Activated naive CD4-positive, alpha-beta T cell (primary cell): Measurements from ENCODE around the gene HOXB1.

Source experiments
- DNase-seq, 4 experiments: peaks; one replicate each; lab custom pipeline; 2025; lab: John Stamatoyannopoulos, UW

The HOXB1 gene

DNA sequence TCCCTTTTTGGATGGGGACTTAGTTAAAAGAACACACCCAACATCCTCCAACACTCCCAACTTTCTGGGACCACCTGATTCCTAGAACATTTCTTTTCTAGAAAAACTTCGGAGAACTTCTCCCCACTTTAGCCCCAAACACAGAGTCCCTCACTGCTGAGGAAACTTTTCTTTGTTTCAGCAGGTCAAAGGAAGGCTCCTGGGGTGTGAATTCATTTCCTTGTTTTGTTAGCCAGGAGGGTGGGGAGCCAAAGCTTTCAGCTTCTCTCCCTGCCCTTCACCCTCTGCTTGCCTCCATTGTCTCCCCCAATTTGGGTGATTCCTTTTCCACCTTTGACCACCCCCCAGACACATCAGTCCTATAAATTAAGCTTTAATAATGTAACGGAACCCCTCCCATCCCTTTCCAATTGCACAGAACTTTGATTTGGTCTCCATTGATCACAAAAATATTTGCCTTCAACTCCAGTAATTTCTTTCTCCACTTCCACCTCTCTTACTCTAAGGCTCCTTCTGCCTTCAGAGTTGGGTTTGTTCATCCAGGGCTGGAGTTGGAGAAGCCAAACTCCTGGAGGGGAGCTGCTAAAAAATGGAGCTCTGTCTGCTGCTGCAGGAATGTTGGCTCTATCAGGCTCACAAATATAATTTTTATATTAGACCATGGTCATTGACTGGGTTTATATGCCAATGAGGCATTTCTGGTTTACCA is 37.0 kb upstream of the HOXB1 start:
- DNase-seq, result no peak

DNA sequence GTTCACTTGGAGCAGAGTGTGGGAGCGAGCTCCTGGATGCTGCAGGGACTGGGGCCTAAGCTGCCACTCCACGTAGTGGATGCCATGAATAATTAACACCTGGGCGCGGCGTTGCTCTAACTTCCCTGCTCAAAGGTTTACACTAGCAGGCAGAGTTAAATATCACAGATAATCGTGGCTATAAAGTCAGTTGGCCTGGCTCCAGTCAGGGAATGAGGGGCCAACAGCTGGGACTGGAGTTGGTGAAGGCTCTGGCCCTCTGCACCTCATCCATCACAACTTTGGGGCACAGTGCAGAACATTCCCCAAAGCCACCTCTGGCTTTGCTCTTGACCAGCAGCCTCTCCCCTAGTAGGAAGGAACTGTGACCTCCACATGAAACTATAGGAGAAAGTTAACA is 36.4 kb upstream of the HOXB1 start:
- DNase-seq, result no peak

GRCh38 chr17:48566717-48567116 is 35.9 kb upstream of the HOXB1 start:
- no peak for DNase-seq

GRCh38 chr17:48565925-48566710 is 35.3 kb upstream of the HOXB1 start:
- DNase-seq, result no peak

- no peak for DNase-seq
These were observed 34.3 kb upstream of the HOXB1 start for GRCh38 chr17:48565022-48565554.

- DNase-seq, result no peak
These were observed 33.6 kb upstream of the HOXB1 start for GRCh38 chr17:48564188-48565021.

DNA sequence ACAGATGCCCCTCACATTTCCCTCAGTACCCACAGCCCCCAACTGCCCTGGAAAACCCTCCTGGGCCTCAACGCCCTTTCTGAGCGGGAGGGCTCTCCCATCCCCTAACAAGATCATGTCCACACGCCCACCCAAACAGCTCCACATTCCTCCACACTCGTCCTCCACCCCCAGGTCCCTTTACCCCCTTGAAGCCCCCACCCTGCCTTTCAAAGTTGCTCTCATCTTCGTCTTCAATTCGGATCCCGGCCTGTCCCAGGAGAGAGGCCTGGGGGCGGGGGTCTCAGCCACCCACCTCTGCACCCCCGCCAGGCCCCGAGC is 33.0 kb upstream of the HOXB1 start:
- no peak for DNase-seq

- no peak for DNase-seq
These were observed 32.6 kb upstream of the HOXB1 start for GRCh38 chr17:48563385-48563838.

DNA sequence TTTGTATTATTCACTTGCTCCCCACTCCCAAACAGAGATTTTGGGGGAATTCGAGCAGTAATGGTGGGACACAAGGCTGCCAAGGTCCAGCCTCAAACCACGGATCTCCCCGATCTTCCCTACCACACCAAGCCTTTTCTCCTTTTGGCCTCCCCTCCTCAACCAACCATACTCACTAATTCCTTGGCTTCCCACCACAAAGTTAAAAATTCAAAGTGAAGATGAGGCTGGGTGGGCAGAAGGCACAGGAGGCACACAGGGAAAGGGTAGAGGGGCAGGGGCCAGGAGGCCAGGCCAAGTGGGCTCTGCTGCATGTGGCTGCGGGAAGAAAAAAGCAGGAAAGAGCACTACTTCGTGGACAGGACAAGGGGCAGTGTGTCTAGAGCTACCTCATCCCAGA is 32.1 kb upstream of the HOXB1 start:
- no peak for DNase-seq

DNA sequence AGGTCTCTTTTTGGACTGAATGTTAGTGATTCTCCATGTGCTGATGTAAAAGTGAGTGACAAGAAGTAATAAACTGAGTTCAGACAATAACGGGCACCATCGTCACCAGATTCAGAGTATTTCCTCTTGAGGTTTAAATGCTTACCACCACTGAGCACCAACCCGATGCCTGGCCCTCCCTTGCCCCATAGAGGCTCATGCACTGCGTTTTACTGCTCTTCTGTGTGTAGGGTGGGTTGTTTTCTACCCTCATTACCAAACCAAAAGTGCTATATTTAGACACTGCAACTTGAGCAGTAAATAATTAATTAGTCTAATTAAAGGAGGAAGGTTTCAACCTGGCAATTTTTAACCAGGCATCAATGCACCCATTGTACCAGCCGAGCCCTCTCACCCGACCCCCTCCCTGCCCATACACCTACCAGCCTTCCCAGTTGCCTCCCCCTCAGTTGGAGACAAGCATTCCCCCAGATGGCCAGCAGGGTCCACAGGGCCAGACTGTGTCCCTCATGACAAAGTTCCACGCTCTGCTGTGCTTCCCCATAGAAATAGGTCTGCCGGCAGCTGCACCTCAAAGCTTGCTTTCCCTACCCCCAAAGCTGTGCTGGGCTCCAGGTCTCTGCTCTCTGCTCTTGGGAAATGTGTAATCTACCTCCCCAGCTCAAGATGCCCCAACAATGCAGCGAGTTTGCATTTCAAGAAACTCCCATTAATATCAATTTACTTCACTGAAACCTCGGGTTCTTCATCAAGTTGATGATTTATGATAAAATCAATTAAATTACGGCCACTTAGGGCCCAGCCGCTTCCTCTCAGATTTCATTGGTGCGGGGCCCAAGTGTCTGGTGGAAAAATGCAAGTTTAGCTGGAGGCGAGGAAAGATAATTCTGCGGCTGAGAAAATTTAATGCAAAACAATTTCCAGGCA is 31.3 kb upstream of the HOXB1 start:
- DNase-seq, result no peak

GRCh38 chr17:48559840-48560817 is 29.3 kb upstream of the HOXB1 start:
- DNase-seq, result no peak

DNA sequence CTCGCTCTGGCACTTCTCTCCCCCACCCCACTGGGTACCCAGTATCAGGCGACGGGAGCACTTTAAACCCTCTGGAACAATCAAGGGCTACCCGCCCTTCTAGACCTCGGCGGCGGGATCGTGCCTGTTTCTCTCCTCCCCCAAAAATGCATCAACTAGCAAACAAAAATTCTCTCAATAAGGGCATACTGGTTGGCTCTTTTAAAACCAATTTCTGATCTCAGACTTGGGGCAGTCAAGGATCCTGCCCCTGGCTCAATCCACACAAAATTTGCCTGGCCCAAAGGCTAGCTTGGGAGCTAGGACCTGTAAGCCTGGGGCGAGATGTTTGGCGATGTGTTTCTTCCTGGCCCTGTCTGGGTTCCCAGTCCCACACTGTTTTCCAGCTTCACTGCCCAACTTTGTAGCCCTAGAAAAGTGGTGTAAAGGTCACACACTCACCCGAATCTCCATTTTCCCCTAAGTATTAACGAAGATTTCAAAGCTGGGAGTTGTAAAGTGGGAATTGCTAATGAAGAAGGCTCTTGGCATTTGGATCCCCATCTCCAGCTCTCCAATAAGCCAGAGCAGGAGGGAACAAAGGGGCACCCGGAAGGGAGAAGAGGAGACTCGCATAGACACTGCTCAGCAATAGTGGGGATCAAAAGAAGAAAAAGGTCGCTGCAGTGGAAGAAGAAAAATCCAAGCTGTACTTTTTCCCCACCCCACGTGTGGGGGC is 28.5 kb upstream of the HOXB1 start:
- DNase-seq, result no peak

GRCh38 chr17:48558831-48559121 is 28.0 kb upstream of the HOXB1 start:
- DNase-seq, result no peak

DNA sequence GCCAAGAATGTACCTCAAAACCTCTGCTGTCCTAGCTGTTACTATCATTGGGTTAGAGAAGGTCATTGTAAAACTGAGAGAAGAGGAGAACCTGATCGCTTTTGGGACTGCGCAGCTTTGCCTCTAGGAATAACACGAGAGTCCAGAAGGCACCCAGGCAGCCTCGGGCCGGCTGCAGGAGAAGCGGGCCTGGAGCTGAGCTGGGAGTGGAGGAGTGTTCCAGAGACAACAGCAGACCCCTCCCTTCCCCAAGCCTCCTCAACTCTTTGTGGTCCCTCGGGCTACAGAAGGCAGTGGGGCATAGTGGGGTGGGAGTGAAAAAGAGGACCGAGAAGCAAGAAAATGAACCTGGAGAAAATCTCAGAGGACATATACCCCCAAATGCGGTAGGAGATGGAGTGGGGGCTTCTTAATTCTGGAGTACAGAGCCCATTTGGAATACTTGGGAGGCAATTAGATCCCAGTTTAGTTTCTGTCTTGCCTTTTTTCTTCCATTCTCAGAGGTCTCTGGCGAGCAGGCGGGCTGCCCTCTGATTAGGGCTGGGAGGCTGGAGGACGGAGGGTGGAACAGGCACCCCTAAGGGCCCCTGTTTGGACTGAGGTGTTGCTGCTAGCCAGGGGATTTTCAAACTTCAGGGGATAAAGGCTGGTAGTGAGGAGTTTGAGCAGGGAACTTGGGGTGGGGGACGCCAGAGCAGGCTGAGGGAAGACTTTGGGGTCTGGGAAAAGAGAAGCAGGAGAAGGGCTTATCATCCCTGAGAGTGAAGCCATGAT is 27.4 kb upstream of the HOXB1 start:
- no peak for DNase-seq

- DNase-seq, result no peak
These were observed 26.0 kb upstream of the HOXB1 start for GRCh38 chr17:48556576-48557401.

DNA sequence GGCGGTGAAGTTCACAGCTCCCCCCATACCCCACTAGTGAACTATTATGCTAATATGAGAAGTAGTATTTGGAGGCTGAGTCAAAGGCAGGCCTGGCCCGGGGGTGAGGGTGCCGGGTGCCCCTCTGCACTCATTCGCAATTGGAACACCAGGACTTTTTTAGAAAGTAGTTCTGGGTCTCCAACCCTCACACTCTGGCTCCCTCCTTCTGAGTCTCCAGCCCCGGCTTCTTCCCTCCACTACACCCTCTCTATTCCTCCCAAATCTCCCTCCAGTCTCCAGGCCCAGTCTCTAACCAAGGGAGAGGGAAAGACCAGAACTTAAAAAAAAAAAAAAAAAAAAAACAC is 25.4 kb upstream of the HOXB1 start:
- DNase-seq, result no peak

DNA sequence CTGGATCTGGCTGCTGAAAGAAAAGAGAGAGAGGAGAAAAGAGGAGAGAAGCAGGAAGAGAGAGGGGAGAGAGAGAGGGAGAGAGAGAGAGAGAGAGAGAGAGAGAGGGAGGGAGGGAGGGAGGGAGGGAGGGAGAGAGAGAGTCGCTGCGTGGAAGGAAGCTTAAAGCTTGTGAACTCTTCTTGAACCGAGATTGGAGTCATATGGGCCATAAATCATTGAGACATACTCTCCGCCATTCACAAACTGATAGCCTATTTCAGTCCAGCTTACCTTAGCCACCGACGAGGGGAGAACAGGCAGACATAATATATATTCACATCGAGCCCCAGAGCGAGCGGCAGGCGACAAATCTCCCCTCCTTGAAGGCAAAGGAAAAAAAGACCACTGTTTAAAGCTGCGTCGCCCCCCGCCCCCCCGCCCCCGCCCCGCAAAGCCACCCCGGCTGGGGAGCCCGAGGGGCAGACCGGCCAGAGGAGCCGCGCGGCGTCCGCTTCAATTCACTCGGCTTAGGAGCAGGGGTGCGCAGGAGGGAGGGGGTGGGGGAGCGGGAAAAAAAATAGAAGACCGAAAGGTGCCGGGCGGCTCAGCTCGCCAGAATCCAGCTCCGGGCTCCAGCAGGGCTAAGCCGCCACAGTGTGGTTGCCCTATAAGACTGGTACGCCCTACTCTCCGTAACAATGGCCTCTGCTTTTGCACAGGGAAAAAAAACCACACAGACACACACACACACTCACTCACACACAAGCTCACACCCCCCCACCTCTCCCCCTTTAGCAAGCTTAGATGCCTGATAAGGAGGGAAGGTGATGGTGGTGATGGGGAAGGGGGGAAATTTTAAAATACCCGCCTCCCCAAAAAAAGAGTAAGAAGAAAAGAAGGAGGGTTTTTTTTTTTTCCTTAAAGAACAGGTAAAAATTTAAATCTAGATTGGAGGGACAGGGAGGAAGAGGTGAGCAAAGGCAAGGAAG is 24.7 kb upstream of the HOXB1 start:
- no peak for DNase-seq
